GM12891 (cell line): ENCODE data around the gene MAN2A2.

ENCODE experiments used
- POLR2A ChIP-seq: IDR thresholded peaks from 2 replicates; pipeline ENCODE4 v1.6.1; 2011; ENCODE audit warnings: low read depth, low read length, control low read depth
- POU2F2 ChIP-seq: IDR thresholded peaks from 2 replicates; pipeline ENCODE4 v1.6.1; 2011; ENCODE audit warnings: low read depth, mild to moderate bottlenecking, control low read depth, low read length, moderate library complexity
- SPI1 ChIP-seq: IDR thresholded peaks from 2 replicates; pipeline ENCODE4 v1.6.1; 2011; ENCODE audit warnings: low read depth, low read length, control low read depth
- TAF1 ChIP-seq: IDR thresholded peaks from 2 replicates; pipeline ENCODE4 v1.6.1; 2011; ENCODE audit warnings: low read depth, low read length, control low read depth

- TF ChIP-seq POLR2A (no peak), POU2F2 (no peak), TAF1 (no peak), SPI1 (no peak)
These were observed 4.9 kb downstream of the MAN2A2 start for GRCh38 chr15:90907838-90908507.
